Muscle layer of colon (tissue), 2 donors: ENCODE results near the gene GNAT2.

Experiments used
- H3K27ac ChIP-seq: one replicate; pipeline ENCODE4 v1.7.0; 2013; ENCODE audit warnings: low read depth, mild to moderate bottlenecking, low read length, moderate library complexity
- H3K27me3 ChIP-seq, 2 donors: one replicate each; pipeline ENCODE4 v1.7.0; 2013; ENCODE audit warnings: low read length in 2 of 2, mild to moderate bottlenecking in 2 of 2; ENCODE audit not compliant: insufficient read depth in 2 of 2, control insufficient read depth in 1 of 2
- H3K36me3 ChIP-seq: one replicate; pipeline ENCODE4 v1.7.0; 2013; ENCODE audit warnings: mild to moderate bottlenecking, low read length; ENCODE audit not compliant: insufficient read depth
- H3K4me1 ChIP-seq: one replicate; pipeline ENCODE4 v1.7.0; 2013; ENCODE audit warnings: mild to moderate bottlenecking, low read length; ENCODE audit not compliant: insufficient read depth
- H3K4me3 ChIP-seq, 2 donors: one replicate each; pipeline ENCODE4 v1.7.0; 2013; ENCODE audit warnings: low read length in 2 of 2, low read depth in 1 of 2, mild to moderate bottlenecking in 1 of 2, moderate library complexity in 1 of 2
- H3K9ac ChIP-seq: one replicate; pipeline ENCODE4 v1.7.0; 2013; ENCODE audit warnings: low read length
- H3K9me3 ChIP-seq: one replicate; pipeline ENCODE4 v1.7.0; 2013; ENCODE audit warnings: mild to moderate bottlenecking, low read length
- donor health status: abdominal sarcoma.
- donor health status: Adenocarcinoma of cecum.

GNAT2 gene

DNA sequence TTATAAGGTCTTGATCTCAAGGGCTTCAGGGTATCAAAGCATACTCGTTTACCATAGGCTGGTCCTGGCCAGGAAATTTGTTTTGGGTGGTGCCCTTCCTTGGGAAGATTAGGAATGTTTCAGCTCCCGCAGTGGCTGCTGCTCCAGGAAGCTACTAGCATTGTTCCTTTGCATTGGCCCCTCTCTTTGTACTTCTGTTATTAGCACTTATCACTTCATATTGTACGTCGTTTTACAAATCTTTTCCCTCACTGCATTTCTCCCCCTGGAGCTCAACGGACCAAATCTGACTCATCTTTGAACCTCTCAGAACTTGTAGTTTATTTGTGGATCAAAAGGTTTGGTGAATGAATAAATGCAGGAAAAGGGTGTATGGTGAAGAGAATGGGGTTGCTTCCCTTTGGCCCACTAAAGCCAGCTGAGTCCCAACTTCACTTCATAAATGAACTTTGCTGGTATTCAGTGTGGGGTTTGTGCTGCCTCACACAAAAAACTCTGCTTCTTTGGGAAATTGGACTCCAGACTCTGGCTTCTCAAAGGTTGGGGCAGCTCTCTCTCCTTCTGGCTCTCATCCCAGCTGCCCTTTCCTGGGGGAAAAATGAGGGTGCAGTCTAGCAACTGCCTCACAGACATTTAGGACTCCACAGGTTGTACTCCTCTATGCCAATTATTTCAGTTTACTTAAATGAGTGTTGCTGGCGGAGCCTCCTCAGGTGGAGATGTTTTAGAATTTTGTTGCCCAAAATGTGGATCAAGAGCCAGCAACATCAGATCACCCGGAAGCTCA is 5.9 kb downstream of the GNAT2 start:
- Histone ChIP-seq H3K9ac (no peak overlapping the region), H3K4me1 (no peaks in the 10 kb centered on the region), H3K27ac (no peak overlapping the region), H3K27me3 (no peaks in the 10 kb centered on the region), H3K36me3 (no peaks in the 10 kb centered on the region), H3K4me3 (no peak overlapping the region), H3K9me3 (no peaks in the 10 kb centered on the region)

DNA sequence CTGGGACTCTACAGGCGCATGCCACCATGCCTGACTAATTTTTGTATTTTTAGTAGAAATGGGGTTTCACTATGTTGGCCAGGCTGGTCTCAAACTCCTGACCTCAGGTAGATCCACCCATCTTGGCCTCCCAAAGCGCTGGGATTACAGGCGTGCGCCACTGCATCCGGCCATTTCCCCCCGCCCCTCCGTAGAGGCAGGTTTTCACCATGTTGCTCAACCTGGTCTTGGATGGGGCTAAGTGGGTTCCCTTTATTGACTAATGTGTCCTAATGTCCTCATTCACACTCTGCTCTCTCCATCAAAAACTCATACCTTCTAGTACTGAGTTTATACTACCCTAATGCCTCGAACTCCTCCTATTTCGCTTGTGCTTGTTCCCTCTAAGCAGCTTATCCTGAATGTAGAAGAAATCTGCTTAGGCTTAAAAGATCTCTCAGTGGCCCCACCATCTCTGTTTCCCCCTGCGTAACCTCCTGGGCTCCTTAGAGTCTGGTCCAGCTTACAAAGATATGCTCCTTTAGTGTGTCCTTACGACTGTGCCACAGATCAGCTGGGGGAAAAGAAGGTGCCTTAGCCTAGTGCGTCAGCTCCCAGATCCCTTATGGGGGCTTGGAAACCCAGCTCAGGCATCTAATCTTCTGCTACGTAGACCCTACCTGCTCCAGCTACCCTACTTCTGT is 8.0 kb downstream of the GNAT2 start:
- Histone ChIP-seq H3K4me3 (no peak overlapping the region), H3K9ac (no peak overlapping the region), H3K36me3 (no peaks in the 10 kb centered on the region), H3K9me3 (no peaks in the 10 kb centered on the region), H3K27ac (no peak overlapping the region), H3K27me3 (no peaks in the 10 kb centered on the region), H3K4me1 (no peaks in the 10 kb centered on the region)

GRCh38 chr1:109610609-109611307 is 8.7 kb downstream of the GNAT2 start:
- Histone ChIP-seq H3K4me1 (no peaks in the 10 kb centered on the region), H3K9ac (no peak overlapping the region), H3K27ac (no peak overlapping the region), H3K27me3 (no peaks in the 10 kb centered on the region), H3K36me3 (no peaks in the 10 kb centered on the region), H3K9me3 (no peaks in the 10 kb centered on the region), H3K4me3 (no peak overlapping the region)

- H3K9ac ChIP-seq: no peak overlapping the region
- H3K27me3 ChIP-seq: no peaks in the 10 kb centered on the region
- no peaks in the 10 kb centered on the region for H3K9me3 ChIP-seq
- no peaks in the 10 kb centered on the region for H3K4me1 ChIP-seq
- no peak overlapping the region for H3K4me3 ChIP-seq
- H3K27ac ChIP-seq: no peak overlapping the region
- H3K36me3 ChIP-seq: no peaks in the 10 kb centered on the region
These were observed 9.5 kb downstream of the GNAT2 start for GRCh38 chr1:109609881-109610280.

- no peak overlapping the region for H3K27ac ChIP-seq
- no peak overlapping the region for H3K9ac ChIP-seq
- no peak overlapping the region for H3K4me3 ChIP-seq
- no peaks in the 10 kb centered on the region for H3K27me3 ChIP-seq
- H3K9me3 ChIP-seq: no peaks in the 10 kb centered on the region
- H3K4me1 ChIP-seq: no peaks in the 10 kb centered on the region
- no peaks in the 10 kb centered on the region for H3K36me3 ChIP-seq
These were observed 14.0 kb downstream of the GNAT2 start for GRCh38 chr1:109605381-109605780.

- no peaks in the 10 kb centered on the region for H3K4me1 ChIP-seq
- no peak overlapping the region for H3K27ac ChIP-seq
- no peak overlapping the region for H3K9ac ChIP-seq
- no peaks in the 10 kb centered on the region for H3K9me3 ChIP-seq
- no peaks in the 10 kb centered on the region for H3K27me3 ChIP-seq
- H3K4me3 ChIP-seq: no peak overlapping the region
- no peaks in the 10 kb centered on the region for H3K36me3 ChIP-seq
These were observed 16.2 kb downstream of the GNAT2 start for GRCh38 chr1:109603229-109603628.

GRCh38 chr1:109598655-109599054 is 20.8 kb downstream of the GNAT2 start:
- Histone ChIP-seq H3K9me3 (no peaks in the 10 kb centered on the region), H3K4me3 (no peak overlapping the region), H3K36me3 (peaks cover 1% of the 10 kb centered on the region)

DNA sequence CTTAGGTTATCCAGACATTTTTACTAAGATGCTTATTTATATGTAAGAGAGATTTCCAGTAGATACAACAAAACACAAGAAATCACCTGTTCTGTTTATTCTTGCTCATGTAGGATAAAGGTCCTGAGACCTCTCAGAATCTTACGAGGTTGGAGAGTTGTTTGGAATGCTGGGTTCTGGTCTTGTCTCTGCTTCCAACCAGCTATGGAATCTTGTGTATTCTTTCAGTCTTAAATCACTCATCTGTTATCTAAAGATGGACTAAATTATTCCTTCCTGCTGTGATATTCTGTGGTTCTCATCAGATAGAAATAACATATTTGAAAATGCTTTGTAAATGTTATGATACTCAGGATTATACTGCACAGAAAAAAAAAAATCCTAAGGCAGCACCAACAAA is 21.3 kb downstream of the GNAT2 start:
- Histone ChIP-seq H3K4me3 (no peak overlapping the region), H3K4me1 (no peaks in the 10 kb centered on the region), H3K27me3 (no peaks in the 10 kb centered on the region), H3K9ac (no peak overlapping the region), H3K27ac (no peak overlapping the region), H3K36me3 (peaks cover 6% of the 10 kb centered on the region), H3K9me3 (no peaks in the 10 kb centered on the region)

More at GRCh38 chr1:109598655-109599054, 20.8 kb downstream of the GNAT2 start:
- Histone ChIP-seq H3K27ac (no peak overlapping the region), H3K27me3 (no peaks in the 10 kb centered on the region), H3K9ac (no peak overlapping the region), H3K4me1 (no peaks in the 10 kb centered on the region)

DNA sequence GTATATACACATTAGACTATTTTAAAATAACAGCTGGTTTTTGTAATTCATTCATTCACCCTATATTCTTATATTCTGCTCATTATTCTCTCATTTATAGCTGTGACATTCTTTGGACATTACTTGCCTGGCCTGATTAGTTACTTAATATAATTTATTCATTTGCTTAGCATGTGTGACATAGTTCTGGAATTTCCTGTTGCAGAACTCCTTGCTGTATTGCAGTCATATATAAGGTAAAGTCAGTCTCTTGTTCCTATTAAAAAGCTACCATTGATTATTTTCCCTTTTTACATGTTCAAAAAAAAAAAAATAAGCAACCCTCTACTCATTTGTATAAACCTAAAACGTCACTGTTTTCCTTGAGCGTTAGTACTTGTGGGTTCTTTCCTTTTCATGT is 23.9 kb downstream of the GNAT2 start:
- Histone ChIP-seq H3K9me3 (no peaks in the 10 kb centered on the region), H3K4me3 (no peak overlapping the region), H3K4me1 (no peaks in the 10 kb centered on the region), H3K27me3 (no peaks in the 10 kb centered on the region), H3K9ac (no peak overlapping the region), H3K27ac (no peak overlapping the region), H3K36me3 (peaks cover 19% of the 10 kb centered on the region)

DNA sequence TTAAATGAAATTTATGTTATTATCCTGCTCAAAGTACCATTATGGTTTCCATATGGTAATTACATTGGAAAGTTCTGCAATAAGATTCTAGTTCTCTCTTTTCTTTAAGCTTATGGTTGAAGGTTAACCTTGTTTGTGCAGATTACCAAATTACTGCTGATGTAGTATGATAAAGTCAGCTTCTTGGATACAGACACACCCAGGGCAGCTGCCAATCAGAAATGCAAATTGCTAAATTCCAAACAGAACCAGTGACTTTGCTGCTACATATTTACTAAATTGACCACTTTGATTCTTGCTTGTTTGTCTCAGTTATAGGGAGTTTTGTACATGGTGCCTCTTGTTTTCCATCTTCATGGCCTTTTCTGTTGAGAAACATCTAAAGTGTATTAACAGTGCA is 26.5 kb downstream of the GNAT2 start:
- Histone ChIP-seq H3K9ac (no peak overlapping the region), H3K4me1 (no peaks in the 10 kb centered on the region), H3K27me3 (no peaks in the 10 kb centered on the region), H3K4me3 (no peak overlapping the region), H3K36me3 (peaks cover 26% of the 10 kb centered on the region), H3K27ac (no peak overlapping the region), H3K9me3 (no peaks in the 10 kb centered on the region)

DNA sequence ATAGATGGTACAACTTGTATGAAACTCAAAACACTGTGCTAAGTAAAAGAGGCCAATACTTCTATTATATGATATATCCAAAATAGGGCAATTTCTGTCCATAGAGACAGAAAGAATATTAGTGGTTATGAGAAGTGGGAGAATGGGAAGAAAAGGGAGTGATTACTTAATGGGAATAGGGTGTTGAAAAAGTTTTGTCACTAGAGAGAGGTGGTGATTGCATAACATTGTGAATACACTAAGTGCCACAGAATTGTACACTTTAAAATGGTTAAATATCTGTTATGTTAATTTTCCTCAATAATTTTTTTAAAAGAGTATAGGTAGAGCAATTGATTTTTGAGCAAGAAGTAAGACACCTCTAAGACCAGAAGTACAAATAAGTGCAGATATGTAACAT is 29.7 kb downstream of the GNAT2 start:
- H3K4me1 ChIP-seq: no peaks in the 10 kb centered on the region
- peaks cover 49% of the 10 kb centered on the region for H3K36me3 ChIP-seq
- no peak overlapping the region for H3K9ac ChIP-seq
- no peaks in the 10 kb centered on the region for H3K27me3 ChIP-seq
- no peaks in the 10 kb centered on the region for H3K9me3 ChIP-seq
- no peak overlapping the region for H3K27ac ChIP-seq
- H3K4me3 ChIP-seq: no peak overlapping the region
